Measurements from ENCODE around the gene SSMEM1. TPM values are rescaled to one million over a fixed set of nuclear protein-coding genes. Genes with fewer than 3 reads are reported as not detected.
A peak's percentile ranks its signal among the peaks of the same experiment; 100 is the strongest.
"Not testable (repeated sequence)": the region's sequence is repeated elsewhere in the genome, so short reads cannot be mapped to it uniquely, and the experiment has no call there.

Gene SSMEM1
- total RNA-seq, 2 donors from 2014 or later: not detected

DNA sequence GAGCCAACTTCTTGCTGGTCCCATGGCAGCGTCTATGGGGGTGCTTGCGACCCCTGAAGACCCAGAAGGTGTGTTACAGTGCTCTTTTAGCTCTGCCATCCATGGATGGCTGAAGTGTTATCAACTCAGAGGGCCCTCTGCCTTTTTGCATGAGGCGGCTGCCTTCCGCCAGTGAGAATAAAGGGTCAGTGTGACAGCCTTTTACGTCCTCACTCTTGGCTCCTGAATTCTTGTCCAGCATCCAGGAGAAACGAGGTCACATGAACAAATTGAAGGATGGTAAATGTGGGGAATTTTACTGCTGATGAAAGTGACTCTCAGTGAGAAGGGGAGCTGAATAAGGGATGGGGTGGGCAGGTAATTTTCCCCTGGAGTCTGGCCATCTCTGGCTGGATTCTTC, 24.1 kb downstream of the SSMEM1 start:
- no peak overlapping the region for H3K27ac ChIP-seq
- H3K9me3 ChIP-seq: no peaks in the 10 kb centered on the region
- peaks cover 0 to 11% of the 10 kb centered on the region in 2 donors for H3K4me1 ChIP-seq
- no peak overlapping the region for H3K4me3 ChIP-seq
- DNase-seq (ENCODE audit: low spot score): no peak
- H3K27me3 ChIP-seq: no peaks in the 10 kb centered on the region
- no peaks in the 10 kb centered on the region for H3K36me3 ChIP-seq
- TF ChIP-seq, protein P1, sequence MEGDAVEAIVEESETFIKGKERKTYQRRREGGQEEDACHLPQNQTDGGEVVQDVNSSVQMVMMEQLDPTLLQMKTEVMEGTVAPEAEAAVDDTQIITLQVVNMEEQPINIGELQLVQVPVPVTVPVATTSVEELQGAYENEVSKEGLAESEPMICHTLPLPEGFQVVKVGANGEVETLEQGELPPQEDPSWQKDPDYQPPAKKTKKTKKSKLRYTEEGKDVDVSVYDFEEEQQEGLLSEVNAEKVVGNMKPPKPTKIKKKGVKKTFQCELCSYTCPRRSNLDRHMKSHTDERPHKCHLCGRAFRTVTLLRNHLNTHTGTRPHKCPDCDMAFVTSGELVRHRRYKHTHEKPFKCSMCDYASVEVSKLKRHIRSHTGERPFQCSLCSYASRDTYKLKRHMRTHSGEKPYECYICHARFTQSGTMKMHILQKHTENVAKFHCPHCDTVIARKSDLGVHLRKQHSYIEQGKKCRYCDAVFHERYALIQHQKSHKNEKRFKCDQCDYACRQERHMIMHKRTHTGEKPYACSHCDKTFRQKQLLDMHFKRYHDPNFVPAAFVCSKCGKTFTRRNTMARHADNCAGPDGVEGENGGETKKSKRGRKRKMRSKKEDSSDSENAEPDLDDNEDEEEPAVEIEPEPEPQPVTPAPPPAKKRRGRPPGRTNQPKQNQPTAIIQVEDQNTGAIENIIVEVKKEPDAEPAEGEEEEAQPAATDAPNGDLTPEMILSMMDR (IDR thresholded peaks at IDR 0.05): no peak

DNA sequence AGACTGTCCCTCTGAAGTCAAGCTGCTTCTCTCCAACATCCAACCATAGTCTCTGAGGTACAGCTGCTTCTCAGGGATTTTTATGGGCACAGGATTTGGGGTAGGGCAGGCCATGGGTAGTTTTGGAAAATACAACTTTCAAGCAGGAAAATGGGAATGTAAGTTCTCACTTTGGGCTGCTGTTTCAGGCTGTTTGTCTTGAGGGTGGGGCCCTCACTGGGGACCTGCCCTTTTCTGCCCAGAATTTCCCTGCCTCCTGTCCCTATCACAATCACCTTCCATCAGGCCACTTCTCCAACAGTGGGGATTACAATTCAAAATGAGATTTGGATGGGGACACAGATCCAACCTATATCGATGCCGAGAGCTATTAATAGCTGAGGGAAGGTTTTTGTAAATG, 24.5 kb downstream of the SSMEM1 start:
- H3K27me3 ChIP-seq: no peaks in the 10 kb centered on the region
- TF ChIP-seq, protein P1 (IDR thresholded peaks at IDR 0.05): no peak
- no peaks in the 10 kb centered on the region for H3K36me3 ChIP-seq
- no peaks in the 10 kb centered on the region for H3K9me3 ChIP-seq
- no peak overlapping the region for H3K4me3 ChIP-seq
- peaks cover 0 to 11% of the 10 kb centered on the region in 2 donors for H3K4me1 ChIP-seq
- no peak for DNase-seq (ENCODE audit: low spot score)
- H3K27ac ChIP-seq: no peak overlapping the region

DNA sequence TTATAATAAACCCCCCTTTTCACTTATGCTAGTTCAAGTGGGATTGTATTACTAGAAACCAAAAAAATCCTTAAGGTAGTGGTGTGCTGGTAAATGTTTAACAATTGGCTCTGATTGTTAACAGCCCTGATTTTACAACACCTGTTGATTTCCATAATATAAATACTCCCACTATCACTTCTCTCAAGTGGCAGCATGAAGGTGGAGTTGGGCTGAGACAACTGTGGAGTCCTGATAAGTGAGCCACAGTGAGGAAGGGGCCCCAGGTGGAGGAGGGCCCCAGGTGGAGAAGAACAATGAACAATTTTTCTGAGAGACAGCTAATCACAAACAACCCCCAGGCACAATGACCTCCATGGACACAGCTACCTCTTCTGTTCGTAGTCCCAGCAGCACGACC, 26.4 kb downstream of the SSMEM1 start:
- Histone ChIP-seq H3K4me1 (no peaks in the 10 kb centered on the region), H3K9me3 (no peaks in the 10 kb centered on the region), H3K4me3 (no peak overlapping the region), H3K27me3 (no peaks in the 10 kb centered on the region), H3K27ac (no peak overlapping the region), H3K36me3 (no peaks in the 10 kb centered on the region)
- TF ChIP-seq, protein P1 (IDR thresholded peaks at IDR 0.05): no peak
- DNase-seq (ENCODE audit: low spot score): no peak

DNA sequence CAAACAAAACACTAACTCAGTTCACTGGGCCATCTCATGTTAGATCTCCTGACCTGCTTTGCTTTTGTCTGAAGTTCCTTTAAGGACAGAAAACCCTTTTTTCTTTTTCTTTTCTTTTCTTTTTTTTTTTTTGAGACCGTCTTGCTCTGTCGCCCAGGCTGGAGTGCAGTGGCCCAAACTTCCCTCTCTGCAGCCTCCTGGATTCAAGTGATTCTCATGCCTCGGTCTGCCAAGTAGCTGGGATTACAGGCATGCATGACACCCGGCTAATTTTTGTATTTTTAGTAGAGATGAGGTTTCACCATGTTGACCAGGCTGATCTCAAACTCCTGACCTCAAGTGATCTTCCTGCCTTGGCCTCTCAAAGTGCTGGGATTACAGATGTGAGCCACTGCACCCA, 28.7 kb downstream of the SSMEM1 start:
- not testable (repeated sequence) for H3K27me3 ChIP-seq; H3K9me3 ChIP-seq; H3K27ac ChIP-seq; H3K4me3 ChIP-seq; DNase-seq (ENCODE audit: low spot score); H3K36me3 ChIP-seq; H3K4me1 ChIP-seq

DNA sequence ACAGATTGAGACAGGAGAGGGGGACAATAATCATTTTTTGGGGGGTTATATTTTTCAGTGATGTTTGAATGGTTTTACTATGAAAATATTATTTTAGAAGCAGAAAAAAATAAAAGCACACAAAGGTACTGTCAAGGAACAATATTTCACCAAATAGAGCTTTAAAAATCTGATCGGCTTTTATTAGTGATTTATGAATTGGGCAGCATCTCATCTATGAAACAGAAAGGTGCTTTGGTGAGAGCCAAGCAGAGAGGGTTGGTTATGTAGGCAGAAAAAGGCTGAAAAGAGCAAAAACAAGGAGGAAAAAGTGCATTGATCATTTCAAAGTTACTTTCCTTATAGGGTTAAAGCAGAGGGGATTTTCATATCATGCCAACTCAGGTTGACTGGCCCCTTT, 32.6 kb downstream of the SSMEM1 start:
- Histone ChIP-seq H3K4me1 (no peaks in the 10 kb centered on the region), H3K4me3 (no peak overlapping the region), H3K27me3 (no peaks in the 10 kb centered on the region), H3K9me3 (no peaks in the 10 kb centered on the region), H3K36me3 (no peaks in the 10 kb centered on the region), H3K27ac (no peak overlapping the region)
- no peak for DNase-seq (ENCODE audit: low spot score)
- TF ChIP-seq, protein P1 (IDR thresholded peaks at IDR 0.05): no peak

DNA sequence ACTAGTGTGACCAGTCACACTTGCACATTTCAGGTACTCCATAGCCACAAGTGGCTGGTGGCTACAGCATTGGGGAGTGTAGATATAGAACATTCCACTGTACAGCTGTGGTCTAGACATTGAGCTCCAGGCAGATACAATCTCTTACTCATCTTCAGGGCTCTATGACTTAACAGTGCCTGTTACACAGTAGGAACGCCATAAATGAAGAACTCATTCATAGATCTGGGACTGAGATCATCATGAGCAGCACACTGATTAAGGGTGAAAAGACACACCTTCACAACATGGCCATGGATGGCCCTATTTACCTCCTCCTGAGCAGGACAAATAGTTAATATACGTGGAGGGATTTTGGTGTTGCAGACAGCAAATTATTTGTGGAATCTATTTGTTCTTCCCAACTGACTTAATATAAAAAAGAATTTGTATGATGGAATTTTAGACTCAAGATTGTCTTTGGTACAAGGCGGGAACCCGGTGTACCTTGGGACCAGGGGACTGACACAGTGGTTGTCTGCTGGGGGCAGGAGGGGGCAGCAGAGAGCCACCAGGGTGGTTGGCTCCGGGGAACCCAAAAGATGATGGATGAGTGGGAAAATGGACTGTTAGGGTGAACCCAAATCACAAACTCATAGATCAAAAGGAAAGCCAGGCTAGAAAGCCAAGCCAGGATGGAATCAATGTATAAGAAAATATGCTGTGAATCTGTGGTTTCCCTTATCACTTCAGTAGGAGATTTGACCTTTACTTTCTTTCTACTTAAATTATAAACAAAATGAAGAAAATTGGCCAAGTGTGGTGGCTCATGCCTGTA, 34.7 kb downstream of the SSMEM1 start:
- H3K27ac ChIP-seq: no peak overlapping the region
- DNase-seq (ENCODE audit: low spot score): peak; percentile 59
- H3K4me3 ChIP-seq: no peak overlapping the region
- no peaks in the 10 kb centered on the region for H3K27me3 ChIP-seq
- H3K9me3 ChIP-seq: no peaks in the 10 kb centered on the region
- H3K4me1 ChIP-seq: no peaks in the 10 kb centered on the region
- TF ChIP-seq, protein P1 (IDR thresholded peaks at IDR 0.05): peak; percentile 77 to 86
- no peaks in the 10 kb centered on the region for H3K36me3 ChIP-seq

DNA sequence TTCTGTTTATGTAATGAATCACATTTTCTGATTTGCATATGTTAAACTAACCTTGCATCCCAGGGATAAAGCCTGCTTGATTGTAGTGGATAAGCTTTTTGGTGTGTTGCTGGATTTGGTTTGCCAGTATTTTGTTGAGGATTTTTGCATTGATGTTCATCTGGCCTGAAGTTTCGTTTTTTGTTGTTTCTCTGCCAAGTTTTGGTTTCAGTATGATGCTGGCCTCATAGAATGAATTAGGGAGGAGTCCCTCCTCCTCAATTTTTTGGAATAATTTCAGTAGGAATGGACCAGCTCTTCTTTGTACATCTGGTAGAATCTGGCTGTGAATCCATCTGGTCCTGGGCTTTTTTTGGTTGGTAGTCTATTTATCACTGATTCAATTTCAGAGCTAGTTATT, 35.8 kb downstream of the SSMEM1 start:
- H3K4me1 ChIP-seq; DNase-seq (ENCODE audit: low spot score); H3K4me3 ChIP-seq; H3K36me3 ChIP-seq; H3K9me3 ChIP-seq; H3K27ac ChIP-seq; H3K27me3 ChIP-seq: not testable (repeated sequence)

DNA sequence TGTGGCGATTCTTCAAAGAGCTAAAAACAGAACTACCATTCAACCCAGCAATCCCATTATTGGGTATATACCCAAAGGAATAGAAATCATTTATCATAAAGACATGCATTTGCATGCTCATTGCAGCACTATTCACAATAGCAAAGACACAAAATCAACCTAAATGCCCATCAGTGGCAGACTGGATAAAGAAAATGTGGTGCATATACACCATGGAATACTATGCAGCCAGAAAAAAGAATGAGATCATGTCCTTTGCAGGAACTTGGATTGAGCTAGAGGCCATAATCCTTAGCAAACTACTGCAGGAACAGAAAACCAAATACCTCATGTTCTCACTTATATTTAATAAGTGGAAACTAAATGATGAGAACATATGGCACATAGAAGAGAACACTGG, 38.8 kb downstream of the SSMEM1 start:
- DNase-seq (ENCODE audit: low spot score); H3K9me3 ChIP-seq; H3K4me1 ChIP-seq; H3K27ac ChIP-seq; H3K27me3 ChIP-seq; H3K36me3 ChIP-seq; H3K4me3 ChIP-seq: not testable (repeated sequence)

DNA sequence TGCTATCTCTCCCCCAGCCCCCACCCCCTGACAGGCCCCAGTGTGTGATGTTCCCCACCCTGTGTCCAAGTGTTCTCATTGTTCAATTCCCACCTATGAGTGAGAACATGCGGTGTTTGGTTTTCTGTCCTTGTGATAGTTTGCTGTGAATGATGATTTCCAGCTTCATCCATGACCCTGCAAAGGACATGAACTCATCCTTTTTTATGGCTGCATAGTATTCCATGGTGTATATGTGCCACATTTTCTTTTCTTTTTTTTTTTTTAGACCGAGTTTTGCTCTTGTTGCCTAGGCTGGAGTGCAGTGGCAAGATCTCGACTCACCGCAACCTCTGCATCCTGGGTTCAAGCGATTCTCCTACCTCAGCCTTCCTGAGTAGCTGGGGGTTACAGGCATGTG, 41.2 kb downstream of the SSMEM1 start:
- not testable (repeated sequence) for H3K27me3 ChIP-seq; H3K9me3 ChIP-seq; H3K4me3 ChIP-seq; H3K4me1 ChIP-seq; H3K27ac ChIP-seq; DNase-seq (ENCODE audit: low spot score); H3K36me3 ChIP-seq

DNA sequence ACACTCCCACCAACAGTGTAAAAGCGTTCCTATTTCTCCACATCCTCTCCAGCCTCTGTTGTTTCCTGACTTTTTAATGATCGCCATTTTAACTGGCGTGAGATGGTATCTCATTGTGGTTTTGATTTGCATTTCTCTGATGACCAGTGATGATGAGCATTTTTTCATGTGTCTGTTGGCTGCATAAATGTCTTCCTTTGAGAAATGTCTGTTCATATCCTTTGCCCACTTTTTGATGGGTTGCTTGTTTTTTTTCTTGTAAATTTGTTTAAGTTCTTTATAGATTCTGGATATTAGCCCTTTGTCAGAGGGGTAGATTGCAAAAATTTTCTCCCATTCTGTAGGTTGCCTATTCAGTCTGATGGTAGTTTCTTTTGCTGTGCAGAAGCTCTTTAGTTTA, 42.0 kb downstream of the SSMEM1 start:
- H3K27me3 ChIP-seq; H3K4me1 ChIP-seq; H3K36me3 ChIP-seq; H3K27ac ChIP-seq; H3K9me3 ChIP-seq; DNase-seq (ENCODE audit: low spot score); H3K4me3 ChIP-seq: not testable (repeated sequence)

Measured in right atrium auricular region (tissue), 2 donors.